MM.1S (cell line): ENCODE measurements around the gene MRPS27.

Experiments
- DNase-seq: peaks from one replicate; pipeline ENCODE4 v3.0.0-alpha.2; 2015
- H2AFZ ChIP-seq: fragments of 300-600 bp; sonication (generic); 2 replicates; pipeline ENCODE4 v1.6.0; 2016; ENCODE audit warnings: antibody characterized with exemption, low read length
- H3F3A ChIP-seq: fragments of 300-600 bp; sonication (generic); 2 replicates; pipeline ENCODE4 v1.6.1; 2016; ENCODE audit warnings: mild to moderate bottlenecking, antibody characterized with exemption, low read length, moderate library complexity, mixed read lengths; ENCODE audit not compliant: insufficient read depth
- H3K27ac ChIP-seq: fragments of 300-600 bp; sonication (generic); 2 replicates; pipeline ENCODE4 v1.5.1; 2016; ENCODE audit warnings: mild to moderate bottlenecking, low read length
- H3K27me3 ChIP-seq: fragments of 300-600 bp; sonication (generic); replicated peaks from 2 replicates; pipeline ENCODE4 v1.6.0; 2016; ENCODE audit warnings: low read length; ENCODE audit not compliant: insufficient read depth
- H3K36me3 ChIP-seq: fragments of 300-600 bp; sonication (generic); replicated peaks from 2 replicates; pipeline ENCODE4 v1.6.1; 2016; ENCODE audit warnings: mild to moderate bottlenecking, low read length, mixed read lengths; ENCODE audit not compliant: insufficient read depth
- H3K4me1 ChIP-seq: fragments of 300-600 bp; sonication (generic); 2 replicates; pipeline ENCODE4 v1.6.1; 2016; ENCODE audit warnings: low read length, mixed read lengths
- H3K4me2 ChIP-seq: fragments of 300-600 bp; sonication (generic); 2 replicates; pipeline ENCODE4 v1.6.0; 2016; ENCODE audit warnings: low read depth, low read length
- H3K4me3 ChIP-seq: fragments of 300-600 bp; sonication (generic); 2 replicates; pipeline ENCODE4 v1.5.1; 2016; ENCODE audit warnings: low read length, mixed read lengths
- H3K79me2 ChIP-seq: fragments of 300-600 bp; sonication (generic); 2 replicates; pipeline ENCODE4 v1.6.1; 2016; ENCODE audit warnings: mixed run types, low read length, mixed read lengths
- H3K9ac ChIP-seq: fragments of 300-600 bp; sonication (generic); 2 replicates; pipeline ENCODE4 v1.6.1; 2016; ENCODE audit warnings: low read length, mixed read lengths
- H3K9me2 ChIP-seq: fragments of 300-600 bp; sonication (generic); replicated peaks from 2 replicates; pipeline ENCODE4 v1.6.1; 2016; ENCODE audit warnings: mild to moderate bottlenecking, low read length, mixed read lengths; ENCODE audit not compliant: insufficient read depth
- H3K9me3 ChIP-seq: fragments of 300-600 bp; sonication (generic); replicated peaks from 2 replicates; pipeline ENCODE4 v1.6.1; 2016; ENCODE audit warnings: mild to moderate bottlenecking, low read length, mixed read lengths; ENCODE audit not compliant: insufficient read depth
- H4K20me1 ChIP-seq: fragments of 300-600 bp; sonication (generic); 2 replicates; pipeline ENCODE4 v1.6.1; 2016; ENCODE audit warnings: mild to moderate bottlenecking, low read length, moderate library complexity, mixed read lengths; ENCODE audit not compliant: insufficient read depth
- CTCF ChIP-seq: fragments of 300-600 bp; sonication (generic); IDR thresholded peaks from 2 replicates; pipeline ENCODE4 v1.5.1; 2016; ENCODE audit warnings: antibody characterized with exemption, low read length, mixed read lengths
- EZH2 ChIP-seq: fragments of 300-600 bp; sonication (generic); optimal IDR thresholded peaks from 2 replicates; pipeline ENCODE3; 2017; ENCODE audit warnings: low read depth, mild to moderate bottlenecking, antibody characterized with exemption, low read length, mixed read lengths
- EZH2phosphoT487 ChIP-seq: fragments of 300-600 bp; sonication (generic); IDR thresholded peaks from 2 replicates; pipeline ENCODE4 v1.6.1; 2018; ENCODE audit warnings: antibody characterized with exemption, low read length

Gene MRPS27

GRCh38 chr5:72276219-72276752 lies 43.8 kb downstream of the MRPS27 start:
- Histone ChIP-seq H3K9me2 (no peaks in the 10 kb centered on the region), H4K20me1 (no peaks in the 10 kb centered on the region), H3K4me2 (no peak overlapping the region), H3K9me3 (no peaks in the 10 kb centered on the region), H2AFZ (no peak overlapping the region), H3K27me3 (no peaks in the 10 kb centered on the region), H3K79me2 (peaks cover 11% of the 10 kb centered on the region; the same call in 1 of the 2 replicates), H3K9ac (no peak overlapping the region), H3K27ac (no peak overlapping the region), H3K36me3 (no peaks in the 10 kb centered on the region), H3F3A (no peaks in the 10 kb centered on the region), H3K4me3 (no peak overlapping the region), H3K4me1 (no peaks in the 10 kb centered on the region)
- DNase-seq: no peak
- TF ChIP-seq EZH2phosphoT487 (no peak), CTCF (no peak), EZH2 (no peak)

- Histone ChIP-seq H3F3A (no peaks in the 10 kb centered on the region), H3K9me3 (no peaks in the 10 kb centered on the region), H2AFZ (no peak overlapping the region), H3K27me3 (no peaks in the 10 kb centered on the region), H3K9me2 (no peaks in the 10 kb centered on the region), H3K27ac (no peak overlapping the region), H3K4me3 (no peak overlapping the region), H3K36me3 (no peaks in the 10 kb centered on the region), H3K9ac (no peak overlapping the region), H4K20me1 (0 out of 2 replicates have a peak, but pooled peaks cover 2% of the 10 kb centered on the region), H3K79me2 (peaks cover 16% of the 10 kb centered on the region; the same call in 1 of the 2 replicates), H3K4me1 (no peaks in the 10 kb centered on the region), H3K4me2 (no peak overlapping the region)
- TF ChIP-seq EZH2phosphoT487: no peak
- no peak for TF ChIP-seq EZH2
- no peak for TF ChIP-seq CTCF
- DNase-seq: no peak
Measured at GRCh38 chr5:72273547-72273946, 46.5 kb downstream of the MRPS27 start.

- Histone ChIP-seq H3K4me2 (no peak overlapping the region), H3K9ac (no peak overlapping the region), H3K4me3 (no peak overlapping the region), H2AFZ (no peak overlapping the region), H3K9me2 (no peaks in the 10 kb centered on the region), H3K79me2 (peaks cover 12% of the 10 kb centered on the region; the same call in 1 of the 2 replicates), H3K9me3 (no peaks in the 10 kb centered on the region), H3K27me3 (no peaks in the 10 kb centered on the region), H4K20me1 (0 out of 2 replicates have a peak, but pooled peaks cover 2% of the 10 kb centered on the region), H3K4me1 (no peaks in the 10 kb centered on the region), H3K27ac (no peak overlapping the region), H3K36me3 (no peaks in the 10 kb centered on the region), H3F3A (no peaks in the 10 kb centered on the region)
- TF ChIP-seq EZH2 (no peak), EZH2phosphoT487 (no peak), CTCF (no peak)
- DNase-seq: no peak
Measured at GRCh38 chr5:72272398-72272797, 47.6 kb downstream of the MRPS27 start.
